MM.1S (cell line): ENCODE results near the gene SLC4A9.
A peak's percentile ranks its signal among the peaks of the same experiment; 100 is the strongest.

ENCODE experiments used
- DNase-seq: peaks from one replicate; pipeline ENCODE4 v3.0.0-alpha.2; 2015
- H2AFZ ChIP-seq: fragments of 300-600 bp; sonication (generic); 2 replicates; pipeline ENCODE4 v1.6.0; 2016; ENCODE audit warnings: antibody characterized with exemption, low read length
- H3F3A ChIP-seq: fragments of 300-600 bp; sonication (generic); 2 replicates; pipeline ENCODE4 v1.6.1; 2016; ENCODE audit warnings: mild to moderate bottlenecking, antibody characterized with exemption, low read length, moderate library complexity, mixed read lengths; ENCODE audit not compliant: insufficient read depth
- H3K27ac ChIP-seq: fragments of 300-600 bp; sonication (generic); 2 replicates; pipeline ENCODE4 v1.5.1; 2016; ENCODE audit warnings: mild to moderate bottlenecking, low read length
- H3K27me3 ChIP-seq: fragments of 300-600 bp; sonication (generic); replicated peaks from 2 replicates; pipeline ENCODE4 v1.6.0; 2016; ENCODE audit warnings: low read length; ENCODE audit not compliant: insufficient read depth
- H3K36me3 ChIP-seq: fragments of 300-600 bp; sonication (generic); replicated peaks from 2 replicates; pipeline ENCODE4 v1.6.1; 2016; ENCODE audit warnings: mild to moderate bottlenecking, low read length, mixed read lengths; ENCODE audit not compliant: insufficient read depth
- H3K4me1 ChIP-seq: fragments of 300-600 bp; sonication (generic); 2 replicates; pipeline ENCODE4 v1.6.1; 2016; ENCODE audit warnings: low read length, mixed read lengths
- H3K4me2 ChIP-seq: fragments of 300-600 bp; sonication (generic); 2 replicates; pipeline ENCODE4 v1.6.0; 2016; ENCODE audit warnings: low read depth, low read length
- H3K4me3 ChIP-seq: fragments of 300-600 bp; sonication (generic); 2 replicates; pipeline ENCODE4 v1.5.1; 2016; ENCODE audit warnings: low read length, mixed read lengths
- H3K79me2 ChIP-seq: fragments of 300-600 bp; sonication (generic); 2 replicates; pipeline ENCODE4 v1.6.1; 2016; ENCODE audit warnings: mixed run types, low read length, mixed read lengths
- H3K9ac ChIP-seq: fragments of 300-600 bp; sonication (generic); 2 replicates; pipeline ENCODE4 v1.6.1; 2016; ENCODE audit warnings: low read length, mixed read lengths
- H3K9me2 ChIP-seq: fragments of 300-600 bp; sonication (generic); replicated peaks from 2 replicates; pipeline ENCODE4 v1.6.1; 2016; ENCODE audit warnings: mild to moderate bottlenecking, low read length, mixed read lengths; ENCODE audit not compliant: insufficient read depth
- H3K9me3 ChIP-seq: fragments of 300-600 bp; sonication (generic); replicated peaks from 2 replicates; pipeline ENCODE4 v1.6.1; 2016; ENCODE audit warnings: mild to moderate bottlenecking, low read length, mixed read lengths; ENCODE audit not compliant: insufficient read depth
- H4K20me1 ChIP-seq: fragments of 300-600 bp; sonication (generic); 2 replicates; pipeline ENCODE4 v1.6.1; 2016; ENCODE audit warnings: mild to moderate bottlenecking, low read length, moderate library complexity, mixed read lengths; ENCODE audit not compliant: insufficient read depth
- EZH2 ChIP-seq: fragments of 300-600 bp; sonication (generic); optimal IDR thresholded peaks from 2 replicates; pipeline ENCODE3; 2017; ENCODE audit warnings: low read depth, mild to moderate bottlenecking, antibody characterized with exemption, low read length, mixed read lengths
- EZH2phosphoT487 ChIP-seq: fragments of 300-600 bp; sonication (generic); IDR thresholded peaks from 2 replicates; pipeline ENCODE4 v1.6.1; 2018; ENCODE audit warnings: antibody characterized with exemption, low read length
- TF ChIP-seq, protein P1 (sequence below): fragments of 300-600 bp; sonication (generic); IDR thresholded peaks from 2 replicates; pipeline ENCODE4 v1.5.1; 2016; ENCODE audit warnings: antibody characterized with exemption, low read length, mixed read lengths

SLC4A9 gene

DNA sequence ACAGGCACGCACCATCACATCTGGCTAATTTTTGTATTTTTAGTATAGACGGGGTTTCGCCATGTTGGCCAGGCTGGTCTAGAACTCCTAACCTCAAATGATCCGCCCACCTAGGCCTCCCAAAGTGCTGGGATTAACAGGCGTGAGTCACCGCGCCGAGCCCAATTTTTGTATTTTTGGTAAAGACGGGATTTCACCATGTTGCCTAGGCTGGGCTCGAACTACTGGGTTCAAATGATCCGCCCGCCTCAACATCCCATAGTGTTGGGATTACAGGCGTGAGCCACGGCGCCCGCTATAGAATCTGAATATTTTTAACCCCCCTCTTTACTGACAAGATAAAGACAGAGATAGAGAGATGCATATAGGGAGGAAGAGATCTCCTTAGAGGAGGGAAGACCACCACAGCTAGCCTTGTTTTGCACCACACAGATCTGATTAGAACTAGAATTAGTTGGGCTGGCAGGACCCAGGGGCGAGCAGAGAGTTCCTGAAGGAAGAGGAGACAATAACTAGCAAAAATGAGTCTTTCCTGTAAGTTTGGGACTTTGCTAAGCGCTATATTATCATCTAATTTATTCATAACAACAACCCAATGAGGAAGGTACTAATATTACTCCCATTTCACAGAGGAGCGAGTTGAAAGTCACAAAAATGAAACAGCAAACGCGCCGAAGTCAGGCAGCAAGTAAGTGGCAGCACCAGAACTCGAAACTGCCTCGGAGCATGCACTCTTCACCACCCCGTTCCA lies 40.2 kb downstream of the SLC4A9 start:
- Histone ChIP-seq H3K9ac (peak overlapping the region; percentile 87), H3K9me3 (no peaks in the 10 kb centered on the region), H3K27ac (peak overlapping the region; percentile 78; the same call in 1 of the 2 replicates), H3F3A (peaks cover 14% of the 10 kb centered on the region), H2AFZ (peak overlapping the region; percentile 89), H3K27me3 (no peaks in the 10 kb centered on the region), H3K36me3 (no peaks in the 10 kb centered on the region), H3K79me2 (peaks cover 56% of the 10 kb centered on the region), H4K20me1 (peaks cover 19% of the 10 kb centered on the region), H3K4me3 (peak overlapping the region; percentile 86), H3K4me1 (no peaks in the 10 kb centered on the region; the same call in 1 of the 2 replicates), H3K9me2 (no peaks in the 10 kb centered on the region), H3K4me2 (peak overlapping the region; percentile 92)
- peak; percentile 63 for DNase-seq
- no peak for TF ChIP-seq EZH2
- TF ChIP-seq, protein P1, sequence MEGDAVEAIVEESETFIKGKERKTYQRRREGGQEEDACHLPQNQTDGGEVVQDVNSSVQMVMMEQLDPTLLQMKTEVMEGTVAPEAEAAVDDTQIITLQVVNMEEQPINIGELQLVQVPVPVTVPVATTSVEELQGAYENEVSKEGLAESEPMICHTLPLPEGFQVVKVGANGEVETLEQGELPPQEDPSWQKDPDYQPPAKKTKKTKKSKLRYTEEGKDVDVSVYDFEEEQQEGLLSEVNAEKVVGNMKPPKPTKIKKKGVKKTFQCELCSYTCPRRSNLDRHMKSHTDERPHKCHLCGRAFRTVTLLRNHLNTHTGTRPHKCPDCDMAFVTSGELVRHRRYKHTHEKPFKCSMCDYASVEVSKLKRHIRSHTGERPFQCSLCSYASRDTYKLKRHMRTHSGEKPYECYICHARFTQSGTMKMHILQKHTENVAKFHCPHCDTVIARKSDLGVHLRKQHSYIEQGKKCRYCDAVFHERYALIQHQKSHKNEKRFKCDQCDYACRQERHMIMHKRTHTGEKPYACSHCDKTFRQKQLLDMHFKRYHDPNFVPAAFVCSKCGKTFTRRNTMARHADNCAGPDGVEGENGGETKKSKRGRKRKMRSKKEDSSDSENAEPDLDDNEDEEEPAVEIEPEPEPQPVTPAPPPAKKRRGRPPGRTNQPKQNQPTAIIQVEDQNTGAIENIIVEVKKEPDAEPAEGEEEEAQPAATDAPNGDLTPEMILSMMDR, result no peak
- TF ChIP-seq EZH2phosphoT487, result no peak

DNA sequence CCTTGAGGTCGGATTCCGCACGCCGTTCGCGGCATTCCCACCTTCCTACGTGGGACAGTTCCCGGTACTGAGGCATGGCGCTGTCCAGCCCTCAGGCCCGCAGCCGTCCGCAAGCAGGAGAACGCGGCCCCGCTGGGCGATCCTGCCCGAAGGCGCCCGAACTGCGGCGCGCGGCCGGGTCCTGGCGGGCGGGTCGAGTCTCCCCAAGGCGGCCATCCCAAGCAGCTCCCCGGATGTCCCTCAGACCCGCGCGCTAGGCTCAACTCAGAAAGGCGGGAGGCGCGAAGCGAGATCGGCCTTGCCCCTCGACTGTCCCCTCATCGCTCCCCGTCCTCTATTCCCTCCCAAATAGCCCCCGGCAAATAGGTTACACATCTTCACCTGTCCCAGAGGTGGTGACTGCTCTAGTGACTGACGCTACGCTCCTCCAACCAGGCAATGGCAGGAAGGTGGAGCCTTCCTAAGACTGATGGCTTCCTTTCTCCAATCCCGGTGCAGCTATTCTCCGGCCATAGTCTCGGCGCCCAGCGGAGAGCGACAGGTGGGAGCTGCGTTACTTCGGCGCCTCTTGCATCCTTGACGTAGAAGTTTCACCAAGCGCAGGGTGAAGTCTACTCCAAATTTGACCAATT lies 40.9 kb downstream of the SLC4A9 start:
- Histone ChIP-seq H3K4me1 (no peaks in the 10 kb centered on the region; the same call in 1 of the 2 replicates), H3K27me3 (no peaks in the 10 kb centered on the region), H4K20me1 (peaks cover 23% of the 10 kb centered on the region), H3K9me3 (no peaks in the 10 kb centered on the region), H3F3A (peaks cover 14% of the 10 kb centered on the region), H3K9ac (peak overlapping the region; percentile 87), H3K4me2 (peak overlapping the region; percentile 92; the same call in 1 of the 2 replicates), H3K9me2 (no peaks in the 10 kb centered on the region), H3K36me3 (no peaks in the 10 kb centered on the region), H3K27ac (peak overlapping the region; percentile 78), H3K4me3 (peak overlapping the region; percentile 86), H3K79me2 (peaks cover 63% of the 10 kb centered on the region), H2AFZ (peak overlapping the region; percentile 89)
- DNase-seq, result peak; percentile 96
- TF ChIP-seq EZH2phosphoT487, result no peak
- TF ChIP-seq, protein P1, result no peak
- no peak for TF ChIP-seq EZH2

DNA sequence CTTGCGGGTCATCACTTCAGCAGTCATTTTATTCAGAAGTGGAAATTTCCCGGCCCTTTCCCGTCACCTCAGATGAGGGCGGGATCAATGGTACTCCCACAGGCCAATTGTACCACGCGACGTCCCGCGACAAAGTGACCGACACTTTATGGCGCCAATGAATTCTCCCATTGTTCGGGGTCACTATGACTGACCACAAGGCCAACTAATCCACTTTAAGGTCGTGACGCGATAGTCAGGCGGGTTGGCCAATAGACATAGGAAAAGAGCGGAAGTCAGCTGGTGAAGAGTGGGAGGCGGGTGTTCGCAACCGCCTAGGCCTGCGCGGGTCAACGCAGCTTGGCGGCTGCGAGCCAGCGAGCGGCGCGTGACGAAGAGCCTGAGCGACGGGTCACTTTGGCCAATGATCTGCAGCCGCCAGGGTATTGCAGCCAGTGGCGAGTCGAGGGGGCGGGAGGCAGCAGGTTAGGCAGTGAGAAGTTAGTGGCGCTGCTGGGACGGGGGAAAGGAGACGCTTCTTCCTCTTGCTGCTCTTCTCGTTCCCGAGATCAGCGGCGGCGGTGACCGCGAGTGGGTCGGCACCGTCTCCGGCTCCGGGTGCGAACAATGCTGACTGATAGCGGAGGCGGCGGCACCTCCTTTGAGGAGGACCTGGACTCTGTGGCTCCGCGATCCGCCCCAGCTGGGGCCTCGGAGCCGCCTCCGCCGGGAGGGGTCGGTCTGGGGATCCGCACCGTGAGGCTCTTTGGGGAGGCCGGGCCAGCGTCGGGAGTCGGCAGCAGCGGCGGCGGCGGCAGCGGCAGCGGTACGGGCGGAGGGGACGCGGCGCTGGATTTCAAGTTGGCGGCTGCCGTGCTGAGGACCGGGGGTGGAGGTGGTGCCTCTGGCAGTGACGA lies 41.6 kb downstream of the SLC4A9 start, which contains the start of gene ANKHD1:
TSS of gene ANKHD1 (plus strand) at position 472 of the 896 bp plus-strand sequence. CDS start at position 607, 135 bp downstream.
- Histone ChIP-seq H3K4me2 (peak within 1 kb of the TSS; percentile 95), H2AFZ (peak within 1 kb of the TSS; percentile 89), H3K4me3 (peak within 1 kb of the TSS; percentile 98), H3K4me1 (no peaks in the 10 kb centered on the region; the same call in 1 of the 2 replicates), H3K9me3 (no peaks in the 10 kb centered on the region), H4K20me1 (peaks cover 23% of the 10 kb centered on the region), H3K9ac (peak within 1 kb of the TSS; percentile 88), H3F3A (peaks cover 14% of the 10 kb centered on the region), H3K36me3 (no peaks in the 10 kb centered on the region), H3K27me3 (no peaks in the 10 kb centered on the region), H3K79me2 (peaks cover 71% of the 10 kb centered on the region), H3K27ac (peak within 1 kb of the TSS; percentile 85), H3K9me2 (no peaks in the 10 kb centered on the region)
- TF ChIP-seq, protein P1, result no peak
- no peak for TF ChIP-seq EZH2phosphoT487
- TF ChIP-seq EZH2, result no peak
- peak; percentile 100 for DNase-seq
